22Rv1 (cell line): ENCODE measurements around the gene COX19.

Source experiments
- H3K27ac ChIP-seq: fragments of 450-650 bp; 2 replicates; pipeline ENCODE4 v1.5.1; 2017
- CTCF ChIP-seq: fragments of 450-650 bp; IDR thresholded peaks from 2 replicates; pipeline ENCODE4 v1.5.1; 2017; ENCODE audit warnings: mild to moderate bottlenecking
- ZFX ChIP-seq: fragments of 450-650 bp; IDR thresholded peaks from 2 replicates; pipeline ENCODE4 v1.6.1; 2017; ENCODE audit warnings: antibody characterized with exemption, borderline replicate concordance

Gene COX19

GRCh38 chr7:1014681-1015080, 39.3 kb upstream of the COX19 start:
- H3K27ac ChIP-seq = no peak overlapping the region
- TF ChIP-seq ZFX (no peak), CTCF (no peak)

- H3K27ac ChIP-seq = peak overlapping the region; percentile 30; the same call in 1 of the 2 replicates
- TF ChIP-seq ZFX (no peak), CTCF (no peak)
Observed at GRCh38 chr7:1013581-1013980, 38.2 kb upstream of the COX19 start.

- TF ChIP-seq CTCF (no peak), ZFX (no peak)
- H3K27ac ChIP-seq = no peak overlapping the region
Observed at GRCh38 chr7:1012716-1013095, 37.4 kb upstream of the COX19 start.

- no peak overlapping the region for H3K27ac ChIP-seq
- TF ChIP-seq CTCF (no peak), ZFX (no peak)
Observed at GRCh38 chr7:1012004-1012715, 36.8 kb upstream of the COX19 start.

- TF ChIP-seq ZFX (no peak), CTCF (no peak)
- no peak overlapping the region for H3K27ac ChIP-seq
Observed at GRCh38 chr7:1011297-1012003, 36.1 kb upstream of the COX19 start.

GRCh38 chr7:1010226-1010625, 34.9 kb upstream of the COX19 start:
- TF ChIP-seq CTCF = no peak
- TF ChIP-seq ZFX = no peak
- H3K27ac ChIP-seq = no peak overlapping the region

- TF ChIP-seq CTCF (no peak), ZFX (no peak)
- no peak overlapping the region for H3K27ac ChIP-seq
Observed at GRCh38 chr7:1009747-1010146, 34.4 kb upstream of the COX19 start.
